Gastroesophageal sphincter (tissue), 3 donors: ENCODE results near the gene MISP.

Experiments
- CTCF ChIP-seq, 4 experiments: fragments of 200-600 bp in 2 of 4; fragments of 450-650 bp in 2 of 4; sonication (generic) in 1 of 4; IDR thresholded peaks; one replicate each; pipeline ENCODE4 v1.5.1; 2017 to 2019; ENCODE audit warnings: antibody characterized with exemption in 4 of 4, mild to moderate bottlenecking in 2 of 4, moderate library complexity in 2 of 4
- POLR2A ChIP-seq, 2 donors: fragments of 450-650 bp; IDR thresholded peaks; one replicate each; pipeline ENCODE4 v1.6.1; 2017; ENCODE audit warnings: antibody characterized with exemption in 2 of 2, mild to moderate bottlenecking in 2 of 2, moderate library complexity in 1 of 2

DNA sequence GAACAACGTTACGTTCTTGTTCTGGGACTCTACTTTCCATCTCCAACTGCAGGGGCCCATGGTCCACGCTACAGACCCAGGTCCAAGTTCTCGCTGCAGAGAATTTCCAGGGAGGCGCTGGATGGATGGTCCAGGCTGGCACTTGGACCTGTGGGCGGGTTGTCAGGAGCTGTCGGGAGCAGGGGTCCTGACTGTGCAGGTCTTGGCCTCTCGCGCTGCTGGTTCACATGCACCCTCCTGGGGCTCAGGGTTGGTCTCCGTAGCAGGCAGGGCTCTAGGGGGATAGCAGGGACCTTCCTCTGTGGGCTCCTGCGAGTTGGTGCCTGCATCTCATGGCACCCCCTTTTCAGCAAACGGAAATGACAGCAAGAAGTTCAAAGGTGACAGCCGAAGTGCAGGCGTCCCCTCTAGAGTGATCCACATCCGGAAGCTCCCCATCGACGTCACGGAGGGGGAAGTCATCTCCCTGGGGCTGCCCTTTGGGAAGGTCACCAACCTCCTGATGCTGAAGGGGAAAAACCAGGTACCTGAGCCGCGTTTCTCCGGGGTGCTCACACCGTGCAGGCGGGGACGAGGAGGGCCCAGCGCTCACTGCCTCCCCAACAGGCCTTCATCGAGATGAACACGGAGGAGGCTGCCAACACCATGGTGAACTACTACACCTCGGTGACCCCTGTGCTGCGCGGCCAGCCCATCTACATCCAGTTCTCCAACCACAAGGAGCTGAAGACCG, 52.9 kb downstream of the MISP start:
- TF ChIP-seq CTCF (IDR thresholded peaks at IDR 0.05) (no peak), POLR2A (IDR thresholded peaks at IDR 0.05) (no peak)
